HG02938 (cell line): ENCODE results near the gene CAPN2.
"Not testable (repeated sequence)": the region's sequence is repeated elsewhere in the genome, so short reads cannot be mapped to it uniquely, and the experiment has no call there.

Experiments used
- ATAC-seq: cut with Tn5 transposase; IDR thresholded peaks from one replicate; pipeline ENCODE4 v1.9.1; 2021; ENCODE audit warnings: mild to moderate bottlenecking, moderate library complexity; ENCODE audit not compliant: unreplicated experiment

CAPN2 gene

GRCh38 chr1:223716302-223716862, 4.0 kb downstream of the CAPN2 start:
- no peak for ATAC-seq

GRCh38 chr1:223717123-223717522, 4.8 kb downstream of the CAPN2 start:
- no peak for ATAC-seq

GRCh38 chr1:223717695-223718363, 5.5 kb downstream of the CAPN2 start:
- no peak for ATAC-seq

- no peak for ATAC-seq
Observed at GRCh38 chr1:223718850-223719249, 6.5 kb downstream of the CAPN2 start.

- ATAC-seq: no peak
Observed at GRCh38 chr1:223720971-223721591, 8.7 kb downstream of the CAPN2 start.

GRCh38 chr1:223721658-223722607, 9.6 kb downstream of the CAPN2 start:
- no peak for ATAC-seq

GRCh38 chr1:223723351-223723904, 11.1 kb downstream of the CAPN2 start:
- no peak for ATAC-seq

GRCh38 chr1:223724376-223724775, 12.0 kb downstream of the CAPN2 start:
- no peak for ATAC-seq

GRCh38 chr1:223725578-223725977, 13.2 kb downstream of the CAPN2 start:
- ATAC-seq: no peak

- peak; percentile 90 for ATAC-seq
Observed at GRCh38 chr1:223726380-223727001, 14.2 kb downstream of the CAPN2 start.

- ATAC-seq: no peak
Observed at GRCh38 chr1:223727541-223727940, 15.2 kb downstream of the CAPN2 start.

GRCh38 chr1:223729906-223730305, 17.6 kb downstream of the CAPN2 start:
- ATAC-seq: no peak

GRCh38 chr1:223730479-223731132, 18.3 kb downstream of the CAPN2 start:
- no peak for ATAC-seq

GRCh38 chr1:223731133-223731770, 18.9 kb downstream of the CAPN2 start:
- ATAC-seq: no peak

- no peak for ATAC-seq
Observed at GRCh38 chr1:223732993-223733798, 20.9 kb downstream of the CAPN2 start.

GRCh38 chr1:223733898-223734852, 21.8 kb downstream of the CAPN2 start:
- ATAC-seq: no peak

GRCh38 chr1:223736638-223737037, 24.3 kb downstream of the CAPN2 start:
- not testable (repeated sequence) for ATAC-seq

GRCh38 chr1:223737342-223737741, 25.0 kb downstream of the CAPN2 start:
- no peak for ATAC-seq
